ENCODE measurements around the gene BBC3.

The BBC3 gene

DNA sequence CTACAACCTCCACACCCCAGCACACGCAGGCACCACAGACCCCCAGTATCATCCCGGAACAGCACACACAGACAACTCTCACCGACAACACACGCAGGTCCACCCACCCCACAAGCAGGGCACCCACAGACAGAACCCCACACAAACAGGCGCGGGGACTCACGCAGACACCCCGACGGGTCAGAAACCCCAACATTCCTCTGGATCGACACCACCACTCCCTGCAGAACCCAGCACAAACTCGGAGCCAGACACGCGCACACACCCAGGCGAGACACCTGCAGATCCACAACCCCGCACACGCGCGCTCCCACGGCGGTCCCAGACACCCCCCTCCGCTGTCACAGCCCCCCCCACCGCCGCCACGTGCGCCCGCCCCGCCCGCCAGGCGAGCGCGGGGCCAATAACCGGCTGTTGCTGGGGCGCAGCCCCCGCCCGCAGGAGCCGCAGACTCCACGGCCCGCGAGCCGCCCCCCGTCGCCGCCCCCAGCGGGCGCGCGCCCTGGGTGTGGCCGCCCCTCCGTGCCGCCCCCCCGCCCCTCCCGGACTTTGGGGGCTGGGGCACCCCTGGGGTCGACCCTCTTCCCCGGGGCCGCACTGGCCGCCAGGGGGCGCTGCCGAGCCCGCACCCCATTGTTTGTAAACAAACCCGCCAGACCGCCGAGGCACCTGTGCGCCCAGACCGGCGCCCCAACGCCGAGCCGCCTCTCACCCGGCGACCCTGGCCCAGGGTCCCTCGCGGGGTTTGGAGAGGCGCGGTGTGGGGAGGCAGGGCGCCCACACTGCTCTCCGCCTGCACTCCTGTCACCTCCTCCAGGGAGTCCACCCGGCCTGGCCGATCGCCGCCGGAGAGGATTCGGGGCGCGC is 712 bp downstream of the BBC3 start:
- DNase-seq (ENCODE audit: low spot score): peak; percentile 61

DNA sequence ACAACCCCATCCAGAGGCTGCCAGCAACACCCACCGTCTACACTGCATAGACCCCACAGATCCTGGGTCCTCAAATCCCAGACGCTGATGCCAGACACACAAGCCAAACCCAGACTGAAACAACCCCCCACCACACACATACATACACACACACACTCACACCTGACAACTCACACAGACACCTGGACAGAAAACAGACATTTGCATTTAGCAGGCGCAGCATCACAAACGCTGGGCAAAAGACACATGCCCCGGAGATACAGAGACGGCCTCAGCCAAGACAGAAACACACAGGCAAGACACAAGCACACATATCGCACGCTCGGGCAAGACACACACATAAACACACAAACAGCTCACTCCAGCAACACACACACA is 1.3 kb downstream of the BBC3 start:
- DNase-seq (ENCODE audit: low spot score): peak; percentile 43

DNA sequence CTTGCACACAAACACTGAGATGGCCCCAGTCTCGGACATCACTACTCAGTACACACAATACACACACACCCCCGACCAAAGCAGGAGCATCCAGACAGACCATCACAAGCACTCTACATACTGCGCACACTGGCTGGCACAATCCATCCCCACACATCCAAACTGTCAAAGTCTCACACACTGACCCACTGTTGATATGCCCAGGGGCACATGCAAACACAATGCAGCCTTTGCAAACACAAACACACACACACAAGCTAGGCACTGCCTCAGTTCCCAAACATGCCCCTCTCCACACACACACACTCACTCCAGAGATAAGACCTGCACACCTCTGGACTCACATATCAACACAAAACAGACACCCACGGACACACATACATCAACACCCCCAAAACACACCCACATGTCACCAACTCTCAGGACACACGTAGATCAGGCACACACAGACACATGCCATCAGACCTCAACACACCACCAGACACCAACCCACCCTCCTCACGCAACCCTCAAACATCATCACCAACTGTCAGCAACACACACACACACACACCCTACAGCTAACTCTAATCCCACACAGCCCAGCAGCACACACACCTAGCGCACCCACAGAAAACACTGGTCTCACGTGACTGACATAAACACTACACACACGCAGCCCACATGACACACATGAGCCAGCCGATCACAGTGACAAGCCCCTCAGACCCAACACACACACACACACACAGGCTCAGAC is 1.9 kb downstream of the BBC3 start:
- peak; percentile 72 for DNase-seq (ENCODE audit: low spot score)

GRCh38 chr19:47228168-47228936 is 2.6 kb downstream of the BBC3 start:
- DNase-seq (ENCODE audit: low spot score): peak; percentile 87

GRCh38 chr19:47227352-47228167 is 3.4 kb downstream of the BBC3 start:
- DNase-seq (ENCODE audit: low spot score): peak; percentile 95

DNA sequence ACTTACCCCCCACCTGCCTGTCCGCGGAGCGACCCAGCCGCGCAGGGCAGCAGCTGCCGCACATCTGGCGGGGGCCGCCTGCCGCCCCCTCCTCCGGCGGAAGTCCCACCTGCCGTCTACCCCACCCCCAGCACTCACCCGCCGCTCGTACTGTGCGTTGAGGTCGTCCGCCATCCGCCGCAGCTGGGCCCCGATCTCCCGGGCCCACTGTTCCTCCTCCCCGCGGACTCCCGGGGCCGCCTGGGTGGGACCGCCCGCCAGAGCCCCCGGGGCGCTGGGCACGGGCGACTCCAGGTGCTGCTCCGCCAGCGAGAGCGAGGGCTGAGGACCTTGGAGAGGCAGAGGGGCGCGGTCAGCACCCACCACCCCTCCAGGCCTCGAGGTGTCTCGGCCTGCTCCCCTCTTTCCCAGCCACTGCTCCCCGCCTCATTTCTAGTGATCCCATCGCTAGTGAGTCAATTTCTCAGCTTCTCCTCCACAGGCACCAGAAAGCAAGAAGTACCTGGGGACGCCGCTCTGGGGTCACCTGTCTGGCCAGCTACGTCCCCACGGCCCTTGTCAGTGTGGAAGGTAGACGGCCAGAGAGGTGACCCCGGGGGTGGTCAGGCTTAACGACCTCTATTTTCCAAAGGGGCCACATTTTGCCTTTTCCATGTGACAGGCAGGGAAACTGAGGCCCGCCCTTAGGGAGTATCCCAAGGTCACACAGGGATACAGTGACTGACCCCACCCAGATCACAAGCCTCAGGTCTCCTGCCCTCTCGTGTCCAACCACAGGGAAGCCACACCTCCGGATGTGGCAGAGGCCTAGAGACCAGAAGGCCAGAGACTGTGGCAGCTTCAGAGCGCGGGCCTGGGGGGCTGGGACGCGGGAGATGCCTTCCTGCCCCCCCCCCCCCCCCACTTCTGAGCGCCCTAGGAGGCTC is 4.3 kb downstream of the BBC3 start:
- DNase-seq (ENCODE audit: low spot score): peak; percentile 95

- DNase-seq (ENCODE audit: low spot score): peak; percentile 85
Observed at GRCh38 chr19:47225746-47226425, 5.1 kb downstream of the BBC3 start.

DNA sequence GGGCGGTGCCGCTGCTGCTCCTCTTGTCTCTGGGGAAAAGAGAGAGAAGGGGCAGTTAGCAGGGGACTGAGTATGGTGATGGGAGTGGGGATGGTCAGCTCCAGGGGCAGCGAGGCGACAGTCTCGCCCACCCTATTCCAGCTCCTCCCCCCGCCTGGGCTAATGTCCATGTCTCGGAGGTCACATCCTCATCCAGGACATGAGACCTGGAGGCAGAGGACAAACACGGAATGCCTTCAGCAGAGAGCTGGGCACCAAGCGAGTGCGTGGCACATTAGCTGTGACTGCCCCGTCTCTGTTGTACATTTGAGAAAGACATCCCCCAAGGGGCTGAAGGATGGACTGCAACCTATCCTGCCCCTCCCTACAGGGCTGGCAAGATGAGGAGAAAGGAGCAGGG is 9.1 kb downstream of the BBC3 start:
- DNase-seq (ENCODE audit: low spot score): no peak

DNA sequence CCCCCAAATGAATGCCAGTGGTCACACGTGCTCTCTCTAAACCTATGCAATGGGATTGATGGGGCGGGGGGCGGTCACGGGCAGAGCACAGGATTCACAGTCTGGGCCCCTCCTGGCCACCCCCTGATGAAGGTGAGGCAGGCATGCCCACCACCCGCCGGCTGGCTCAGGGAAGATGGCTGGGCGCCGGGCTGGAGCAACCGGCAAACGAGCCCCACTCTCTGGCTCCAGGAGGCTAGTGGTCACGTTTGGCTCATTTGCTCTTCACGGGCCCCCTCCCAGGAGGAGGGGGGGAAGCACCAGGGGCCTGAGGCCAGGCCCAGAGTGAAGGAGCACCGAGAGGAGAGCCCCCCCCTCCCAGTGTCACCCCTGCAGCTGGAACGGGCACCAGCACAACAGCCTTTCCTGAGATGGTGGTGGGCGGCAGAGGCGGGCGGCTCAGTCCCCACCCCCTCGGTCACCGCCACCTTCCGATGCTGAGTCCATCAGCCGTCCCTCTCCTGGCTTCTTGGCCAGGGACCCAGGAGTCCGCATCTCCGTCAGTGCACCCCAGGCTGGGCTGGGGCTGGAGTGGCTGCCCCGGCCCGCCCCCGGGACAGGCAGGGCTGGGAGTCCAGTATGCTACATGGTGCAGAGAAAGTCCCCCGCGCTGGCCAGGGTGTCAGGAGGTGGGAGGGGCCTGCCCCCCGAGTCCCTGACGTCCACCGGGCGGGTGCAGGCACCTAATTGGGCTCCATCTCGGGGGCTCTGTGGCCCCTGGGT is 9.7 kb downstream of the BBC3 start:
- no peak for DNase-seq (ENCODE audit: low spot score)

- peak; percentile 70 for DNase-seq (ENCODE audit: low spot score)
Observed at GRCh38 chr19:47215581-47215980, 15.4 kb downstream of the BBC3 start.

- peak; percentile 87 for DNase-seq (ENCODE audit: low spot score)
Observed at GRCh38 chr19:47210689-47211316, 20.2 kb downstream of the BBC3 start.

DNA sequence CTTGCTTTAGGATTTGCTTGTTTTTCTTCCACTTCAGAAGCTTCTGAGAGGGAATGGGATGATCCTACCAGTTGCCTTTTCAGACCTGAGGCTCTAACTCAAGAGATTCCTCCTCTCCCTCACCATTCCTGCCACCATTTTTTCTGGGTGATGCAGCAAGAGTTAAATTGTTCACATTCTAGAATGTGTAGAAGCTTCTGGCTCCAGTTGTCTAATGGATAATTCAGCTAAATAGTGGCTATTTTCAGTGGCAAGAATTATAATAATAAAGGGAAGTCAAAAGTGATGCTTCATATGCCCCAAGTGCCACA is 20.9 kb downstream of the BBC3 start:
- DNase-seq (ENCODE audit: low spot score): no peak

DNA sequence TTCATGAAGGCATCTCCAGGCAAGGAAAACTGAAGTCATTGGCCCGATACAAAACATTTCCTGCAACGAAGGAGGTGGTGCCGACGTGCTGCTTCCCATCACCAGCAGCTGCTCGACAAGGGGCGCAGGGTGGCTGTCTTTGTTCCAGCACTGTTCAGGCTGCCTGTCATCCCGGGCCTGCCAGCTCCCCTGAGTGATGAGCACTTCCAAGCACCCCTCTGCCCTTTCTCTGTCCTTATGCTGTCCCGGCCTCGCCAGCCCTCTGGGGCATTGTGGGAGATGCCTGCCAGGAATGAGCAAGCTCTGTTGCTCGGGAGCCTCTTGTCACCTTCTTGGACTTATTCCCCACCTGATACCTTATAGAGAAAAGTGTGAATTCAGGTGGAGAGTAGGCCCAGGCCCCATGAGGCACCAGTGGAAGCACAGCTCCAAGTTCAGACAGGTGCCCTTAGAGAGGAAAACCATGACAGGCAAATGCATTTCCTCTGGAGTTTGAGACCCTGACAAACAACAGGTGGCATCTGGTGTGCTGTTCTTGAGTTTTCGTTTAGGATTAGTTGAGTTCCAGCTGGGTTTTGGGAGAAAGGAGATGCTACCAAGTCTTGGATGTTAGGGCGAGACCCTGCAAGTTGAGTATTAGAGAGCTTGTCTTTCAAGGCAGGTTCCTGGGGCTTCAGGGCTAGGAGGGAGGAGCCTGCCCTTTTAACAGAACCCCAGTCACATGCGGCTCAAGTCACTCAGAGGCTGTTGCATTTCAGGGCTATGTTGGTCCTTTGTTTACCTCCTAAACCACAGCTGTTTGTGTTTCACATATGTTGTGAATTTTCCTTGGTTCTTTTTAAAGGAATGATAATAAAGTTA is 21.4 kb downstream of the BBC3 start:
- DNase-seq (ENCODE audit: low spot score): no peak

- no peak for DNase-seq (ENCODE audit: low spot score)
Observed at GRCh38 chr19:47203254-47203653, 27.7 kb downstream of the BBC3 start.

- no peak for DNase-seq (ENCODE audit: low spot score)
Observed at GRCh38 chr19:47200530-47200929, 30.5 kb downstream of the BBC3 start.

- no peak for DNase-seq (ENCODE audit: low spot score)
Observed at GRCh38 chr19:47197141-47197540, 33.9 kb downstream of the BBC3 start.

GRCh38 chr19:47195434-47195833 is 35.6 kb downstream of the BBC3 start:
- DNase-seq (ENCODE audit: low spot score): no peak

GRCh38 chr19:47190167-47190727 is 40.8 kb downstream of the BBC3 start:
- peak; percentile 99 for DNase-seq (ENCODE audit: low spot score)
